Endothelial cell of umbilical vein (primary cell): ENCODE results near the gene MYH7. TPM values are rescaled to one million over a fixed set of nuclear protein-coding genes. Genes with fewer than 3 reads are reported as not detected.

Experiments used
- BruUV-seq: library from RNA; stranded (reverse); fragments of 400-500 nt; replicated peaks from 2 replicates; lab custom pipeline; 2021; lab: Mats Ljungman, UMichigan
- CTCF ChIA-PET: fragments of 300-600, 350-600 bp; sonication (Branson Sonifier 250); formaldehyde crosslinking; loops from one replicate; lab custom pipeline; 2021; ENCODE audit warnings: antibody characterized with exemption, inconsistent platforms; lab: Charles Lee
- POLR2A ChIA-PET: fragments of 300-600, 350-600 bp; sonication (Branson Sonifier 250); formaldehyde crosslinking; loops from one replicate; lab custom pipeline; 2021; ENCODE audit warnings: antibody characterized with exemption, inconsistent platforms; lab: Charles Lee
- DNase-seq: peaks from one replicate; pipeline ENCODE4 v3.0.0-alpha.2; 2011; ENCODE audit warnings: low read depth, low spot score
- FAIRE-seq: peaks from 2 replicates; lab custom pipeline; 2011; peaks lifted over from hg19 to GRCh38; lab: Jason Lieb, UNC
- H2AFZ ChIP-seq: 2 replicates; pipeline ENCODE4 v1.6.0; 2012; ENCODE audit warnings: low read depth, low read length, control low read depth, inconsistent platforms
- H3K27ac ChIP-seq: 2 replicates; pipeline ENCODE4 v1.5.1; 2011; ENCODE audit warnings: low read depth, mild to moderate bottlenecking, control low read depth, low read length, moderate library complexity; ENCODE audit not compliant: insufficient read depth
- H3K27me3 ChIP-seq, 2 experiments: 2 replicates each; pipeline versions ENCODE4 v1.6.0 to v1.6.1; 2011; ENCODE audit warnings: low read length in 2 of 2, mixed read lengths in 1 of 2; ENCODE audit not compliant: control insufficient read depth in 2 of 2, insufficient read depth in 2 of 2
- H3K36me3 ChIP-seq, 2 experiments: 2 replicates in 1 of 2; 3 replicates in 1 of 2; pipeline ENCODE4 v1.5.1; 2011; ENCODE audit warnings: low read length in 2 of 2, mild to moderate bottlenecking in 1 of 2, moderate library complexity in 1 of 2; ENCODE audit not compliant: control insufficient read depth in 2 of 2, insufficient read depth in 2 of 2; ENCODE audit errors: extremely low read depth in 1 of 2
- H3K4me1 ChIP-seq: 3 replicates; pipeline ENCODE4 v1.5.1; 2011; ENCODE audit warnings: mild to moderate bottlenecking, low read length; ENCODE audit not compliant: control insufficient read depth, insufficient read depth; ENCODE audit errors: extremely low read depth
- H3K4me2 ChIP-seq: 2 replicates; pipeline ENCODE4 v1.6.1; 2011; ENCODE audit warnings: low read length, control low read depth, mixed read lengths; ENCODE audit not compliant: insufficient read depth
- H3K4me3 ChIP-seq, 3 experiments: fragments of 200-600 bp in 1 of 3; sonication (generic), shearing (Covaris generic) in 1 of 3; replicated peaks in 1 of 3; 2 replicates each; pipeline ENCODE4 v1.5.1; 2011 to 2016; ENCODE audit warnings: control low read depth in 3 of 3, low read length in 3 of 3, mild to moderate bottlenecking in 2 of 3, inconsistent platforms in 1 of 3, low read depth in 1 of 3, moderate library complexity in 1 of 3; ENCODE audit not compliant: insufficient read depth in 1 of 3
- H3K79me2 ChIP-seq: 2 replicates; pipeline ENCODE4 v1.6.0; 2012; ENCODE audit warnings: low read length, inconsistent platforms; ENCODE audit not compliant: control insufficient read depth, insufficient read depth
- H3K9ac ChIP-seq: replicated peaks from 2 replicates; pipeline ENCODE3; 2011; ENCODE audit warnings: low read length, control low read depth; ENCODE audit not compliant: insufficient read depth; ENCODE audit errors: extremely low read depth
- H3K9me1 ChIP-seq: replicated peaks from 3 replicates; pipeline ENCODE4 v1.6.0; 2011; ENCODE audit warnings: mild to moderate bottlenecking, low read length; ENCODE audit not compliant: control insufficient read depth, insufficient read depth; ENCODE audit errors: extremely low read depth
- H3K9me3 ChIP-seq: replicated peaks from 2 replicates; pipeline ENCODE4 v1.5.1; 2012; ENCODE audit warnings: low read length, inconsistent platforms; ENCODE audit not compliant: control insufficient read depth, insufficient read depth
- H4K20me1 ChIP-seq: replicated peaks from 2 replicates; pipeline ENCODE3; 2011; ENCODE audit warnings: mild to moderate bottlenecking, low read length; ENCODE audit not compliant: control insufficient read depth, insufficient read depth; ENCODE audit errors: extremely low read depth
- GATA2 ChIP-seq: IDR thresholded peaks from 2 replicates; pipeline ENCODE4 v1.7.0; 2011; ENCODE audit warnings: low read depth, mild to moderate bottlenecking, moderate library complexity, mixed read lengths, low read length; ENCODE audit not compliant: insufficient read length, insufficient read depth
- POLR2AphosphoS5 ChIP-seq: IDR thresholded peaks from 2 replicates; pipeline ENCODE4 v1.6.1; 2012; ENCODE audit warnings: low read depth, mild to moderate bottlenecking, control low read depth, low read length, moderate library complexity; ENCODE audit not compliant: insufficient read depth
- dilution Hi-C: fragments of 300-500 bp; cut with MboI; formaldehyde crosslinking; loops from one replicate; pipeline ENCODE4 v1.15.0; 2019; ENCODE audit warnings: low sequenced_read_pairs; ENCODE audit not compliant: extremely low pct_ligation_motif_present
- intact Hi-C: fragments of 100-400 bp; cut with micrococcal nuclease; formaldehyde crosslinking; loops from one replicate; pipeline ENCODE4 v1.10.0; 2022
- polyA plus RNA-seq, 4 experiments: library from polyadenylated mRNA; depleted of rRNA in 3 of 4; stranded (reverse) in 3 of 4; unstranded in 1 of 4; fragments of >200 nt; gene quantifications; 2 replicates each; pipeline versions ENCODE4 v1.2.1 to v1.2.3, GENCODE V29; 2011 to 2012; ENCODE audit warnings: missing spikeins in 1 of 4
- total RNA-seq: library from RNA; stranded (reverse); gene quantifications from 2 replicates; pipeline ENCODE4 v1.2.3, GENCODE V29; 2021
- TF ChIP-seq, protein P1 (sequence below), 2 donors: IDR thresholded peaks; 1 replicate in 1 of 2; 2 replicates in 1 of 2; pipeline ENCODE4 v1.5.1; 2011; ENCODE audit warnings: low read length in 2 of 2, mild to moderate bottlenecking in 2 of 2, moderate library complexity in 2 of 2, control low read depth in 1 of 2, inconsistent platforms in 1 of 2, low read depth in 1 of 2; ENCODE audit not compliant: insufficient read depth in 1 of 2; ENCODE audit errors: extremely low read depth in 1 of 2

MYH7 gene
- total and polyA plus RNA-seq, 2 donors (not counting 3 experiments of a cell fraction or from before 2014, with no cell fraction given) = not detected

DNA sequence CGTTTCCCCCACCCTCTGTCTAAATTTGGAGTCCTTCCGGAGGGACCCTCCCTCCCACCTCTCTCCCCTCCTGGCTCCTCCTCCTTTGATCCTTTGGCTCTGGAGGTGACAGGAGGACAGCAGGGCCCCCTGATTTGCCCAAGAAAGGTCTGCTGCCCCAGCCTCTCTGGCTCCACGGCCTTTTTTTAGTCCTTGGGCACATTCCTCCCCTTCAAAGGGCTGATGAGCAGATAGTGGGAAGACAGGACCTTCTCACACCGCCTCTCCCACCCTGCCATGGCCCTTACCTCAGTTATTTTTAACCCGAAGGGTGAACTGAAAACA lies 27.2 kb downstream of the MYH7 start:
- intact Hi-C loops (no loop called here), dilution Hi-C loops (no loop called here)
- Histone ChIP-seq H3K4me1 (no peaks in the 10 kb centered on the region), H3K27ac (no peak overlapping the region), H3K36me3 (no peaks in the 10 kb centered on the region), H3K79me2 (no peaks in the 10 kb centered on the region), H3K27me3 (no peaks in the 10 kb centered on the region), H3K9ac (no peak overlapping the region), H3K9me1 (no peaks in the 10 kb centered on the region), H2AFZ (no peak overlapping the region), H3K4me2 (no peak overlapping the region), H3K4me3 (no peak overlapping the region), H3K9me3 (no peaks in the 10 kb centered on the region), H4K20me1 (no peaks in the 10 kb centered on the region)
- no peak for TF ChIP-seq GATA2
- ChIA-PET CTCF (no interaction called here), POLR2A (no interaction called here)
- no peak for DNase-seq
- BruUV-seq = no TSS peak
- FAIRE-seq = no peak

DNA sequence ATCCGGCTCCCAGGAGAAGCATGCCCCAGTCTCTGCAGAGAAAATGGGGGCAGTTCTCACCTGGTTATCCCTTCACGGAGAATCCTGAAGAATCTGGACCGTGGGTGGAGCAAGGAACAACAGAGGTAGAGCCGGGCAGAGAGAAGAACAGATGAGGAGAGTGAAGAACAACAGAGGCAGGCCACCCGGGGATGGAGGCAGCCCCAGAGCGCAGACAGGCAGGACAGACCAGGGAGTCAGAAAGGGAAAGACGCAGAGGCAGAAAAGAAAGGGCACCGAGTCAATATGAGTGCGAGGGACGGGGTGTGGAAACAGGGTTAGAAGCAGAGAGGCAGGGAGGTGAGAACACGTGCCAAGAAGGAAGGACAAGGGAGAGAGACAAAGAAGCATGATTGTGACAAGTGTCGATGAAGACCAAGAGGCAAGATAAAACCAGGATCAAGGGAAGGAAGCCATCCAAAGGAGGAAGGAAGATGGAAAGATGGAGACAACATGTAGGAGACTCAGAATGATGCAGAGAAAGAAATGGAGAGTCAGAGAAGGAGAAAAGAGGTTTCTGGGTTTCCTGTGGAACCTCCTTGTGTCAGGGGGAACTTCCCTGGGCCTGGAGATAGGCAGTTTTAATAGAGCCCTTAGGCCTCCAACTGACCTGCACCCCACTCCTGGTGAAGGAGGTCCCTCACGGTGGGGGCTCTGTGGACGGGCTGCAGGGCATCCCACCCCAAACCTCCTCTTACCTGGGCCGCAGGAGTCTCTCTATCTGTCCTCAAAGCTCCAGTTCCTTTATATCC lies 27.7 kb downstream of the MYH7 start, which contains the start of gene MYH6:
MYH6 (minus strand) TSS at position 758 of the 791 bp plus-strand sequence. CDS start 1,050 bp downstream, outside the sequence.
- Histone ChIP-seq H3K4me3 (no peak within 1 kb of the TSS), H3K4me2 (no peak within 1 kb of the TSS)

More for the DNA sequence above, 27.7 kb downstream of the MYH7 start, which contains the start of gene MYH6:
- Histone ChIP-seq H3K27ac (no peak within 1 kb of the TSS), H3K9ac (no peak within 1 kb of the TSS), H3K9me3 (no peaks in the 10 kb centered on the region), H3K36me3 (no peaks in the 10 kb centered on the region), H2AFZ (no peak within 1 kb of the TSS), H3K79me2 (no peaks in the 10 kb centered on the region), H4K20me1 (no peaks in the 10 kb centered on the region), H3K27me3 (no peaks in the 10 kb centered on the region), H3K9me1 (no peaks in the 10 kb centered on the region), H3K4me1 (no peaks in the 10 kb centered on the region)
- POLR2A ChIA-PET = no interaction called here
- no peak for FAIRE-seq
- TF ChIP-seq, protein P1, sequence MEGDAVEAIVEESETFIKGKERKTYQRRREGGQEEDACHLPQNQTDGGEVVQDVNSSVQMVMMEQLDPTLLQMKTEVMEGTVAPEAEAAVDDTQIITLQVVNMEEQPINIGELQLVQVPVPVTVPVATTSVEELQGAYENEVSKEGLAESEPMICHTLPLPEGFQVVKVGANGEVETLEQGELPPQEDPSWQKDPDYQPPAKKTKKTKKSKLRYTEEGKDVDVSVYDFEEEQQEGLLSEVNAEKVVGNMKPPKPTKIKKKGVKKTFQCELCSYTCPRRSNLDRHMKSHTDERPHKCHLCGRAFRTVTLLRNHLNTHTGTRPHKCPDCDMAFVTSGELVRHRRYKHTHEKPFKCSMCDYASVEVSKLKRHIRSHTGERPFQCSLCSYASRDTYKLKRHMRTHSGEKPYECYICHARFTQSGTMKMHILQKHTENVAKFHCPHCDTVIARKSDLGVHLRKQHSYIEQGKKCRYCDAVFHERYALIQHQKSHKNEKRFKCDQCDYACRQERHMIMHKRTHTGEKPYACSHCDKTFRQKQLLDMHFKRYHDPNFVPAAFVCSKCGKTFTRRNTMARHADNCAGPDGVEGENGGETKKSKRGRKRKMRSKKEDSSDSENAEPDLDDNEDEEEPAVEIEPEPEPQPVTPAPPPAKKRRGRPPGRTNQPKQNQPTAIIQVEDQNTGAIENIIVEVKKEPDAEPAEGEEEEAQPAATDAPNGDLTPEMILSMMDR (IDR thresholded peaks at IDR 0.05; ENCODE audit: extremely low read depth in 1 of 2, insufficient read depth in 1 of 2, low read depth in 1 of 2, low read length in 2 of 2) = no peak
- TF ChIP-seq POLR2AphosphoS5 = no peak
- no peak for DNase-seq
- dilution Hi-C loops = no loop called here
- CTCF ChIA-PET = no interaction called here
- intact Hi-C loops = no loop called here
- BruUV-seq = no TSS peak
